ENCODE results near the gene MXRA7. TPM values are rescaled to one million over a fixed set of nuclear protein-coding genes. Genes with fewer than 3 reads are reported as not detected.

The MXRA7 gene
- total and polyA plus RNA-seq, 2 donors (not counting 3 experiments of a cell fraction or from before 2014, with no cell fraction given), result 49.5 to 95.8 TPM

GRCh38 chr17:76667491-76667755, 43.3 kb downstream of the MXRA7 start:
- no peaks in the 10 kb centered on the region for H3K9me3 ChIP-seq (replicated peaks; ENCODE audit: control insufficient read depth, insufficient read depth, low read length)
- ChIA-PET POLR2A (no interaction called here), CTCF (interaction anchor here (0.6 to 0.9 kb wide), 2 partner anchors 14 to 82 kb away, joined by 3 read pairs; partner anchors contain the start of gene ST6GALNAC2)
- peaks cover 11% of the 10 kb centered on the region for H3K4me1 ChIP-seq (ENCODE audit: control insufficient read depth, extremely low read depth, insufficient read depth, low read length)
- dilution Hi-C loops (cut with MboI; ENCODE audit: extremely low pct_ligation_motif_present, low sequenced_read_pairs), result no loop called here
- intact Hi-C loops (cut with micrococcal nuclease), result no loop called here
- DNase-seq (ENCODE audit: low read depth, low spot score) (no peak), FAIRE-seq (no peak)
- BruUV-seq (replicated peaks), result no TSS peak
- TF ChIP-seq FOS (IDR thresholded peaks at IDR 0.05; ENCODE audit: borderline replicate concordance, insufficient read depth, low read length) (no peak), EZH2 (IDR thresholded peaks at IDR 0.05; ENCODE audit: borderline replicate concordance, low read depth, low read length, severe bottlenecking) (no peak), POLR2AphosphoS5 (IDR thresholded peaks at IDR 0.05; ENCODE audit: insufficient read depth, low read depth, low read length) (no peak), CTCF (IDR thresholded peaks at IDR 0.05; ENCODE audit: extremely low read depth in 1 of 2, insufficient read depth in 1 of 2, low read depth in 1 of 2, low read length in 2 of 2) (no peak), POLR2A (IDR thresholded peaks at IDR 0.05; ENCODE audit: low read depth, low read length) (no peak), JUN (IDR thresholded peaks at IDR 0.05; ENCODE audit: borderline replicate concordance, insufficient read depth, insufficient read length, low read depth) (no peak), MYC (IDR thresholded peaks at IDR 0.05; ENCODE audit: low read depth, low read length) (no peak), GATA2 (IDR thresholded peaks at IDR 0.05; ENCODE audit: insufficient read depth, insufficient read length, low read depth, low read length) (no peak), MAX (IDR thresholded peaks at IDR 0.05; ENCODE audit: insufficient read depth, insufficient read length) (no peak)
- no peaks in the 10 kb centered on the region for H3K36me3 ChIP-seq (ENCODE audit: control insufficient read depth in 2 of 2, extremely low read depth in 1 of 2, insufficient read depth in 2 of 2, low read length in 2 of 2)
- H3K27ac ChIP-seq (ENCODE audit: insufficient read depth, low read depth, low read length), result no peak overlapping the region
- no peaks in the 10 kb centered on the region for H4K20me1 ChIP-seq (replicated peaks; ENCODE audit: control insufficient read depth, extremely low read depth, insufficient read depth, low read length)
- no peak overlapping the region for H3K4me2 ChIP-seq (ENCODE audit: insufficient read depth, low read length)
- no peak overlapping the region for H2AFZ ChIP-seq (ENCODE audit: low read depth, low read length)
- no peak overlapping the region for H3K9ac ChIP-seq (replicated peaks; ENCODE audit: extremely low read depth, insufficient read depth, low read length)
- no peak overlapping the region for H3K4me3 ChIP-seq (replicated peaks in 1 of 3; ENCODE audit: insufficient read depth in 1 of 3, low read depth in 1 of 3, low read length in 3 of 3)
- H3K9me1 ChIP-seq (replicated peaks; ENCODE audit: control insufficient read depth, extremely low read depth, insufficient read depth, low read length), result no peaks in the 10 kb centered on the region
- H3K79me2 ChIP-seq (ENCODE audit: control insufficient read depth, insufficient read depth, low read length), result no peaks in the 10 kb centered on the region
- peaks cover 5 to 10% of the 10 kb centered on the region in 2 experiments for H3K27me3 ChIP-seq (ENCODE audit: control insufficient read depth in 2 of 2, insufficient read depth in 2 of 2, low read length in 2 of 2)
